ENCODE measurements around the gene LPP.

- no peak for TF ChIP-seq EZH2 (IDR thresholded peaks at IDR 0.05)
- no peak for TF ChIP-seq POLR2AphosphoS5 (IDR thresholded peaks at IDR 0.05; ENCODE audit: borderline replicate concordance, low read depth, low read length)
- no peak for TF ChIP-seq FOXP2 (optimal IDR thresholded peaks at IDR 0.05; ENCODE audit: control extremely low read depth, extremely low read length, insufficient read depth)
These were observed 413.7 kb downstream of the LPP start for GRCh38 chr3:188567478-188568195.

Data from SK-N-MC (cell line).